Measurements from ENCODE around the gene SRSF12. TPM values are rescaled to one million over a fixed set of nuclear protein-coding genes. Genes with fewer than 3 reads are reported as not detected.

Gene SRSF12
- total and polyA plus RNA-seq, 2 donors (not counting 1 experiment from before 2014, with no cell fraction given), result 0.10 to 0.33 TPM

GRCh38 chr6:89081129-89081422 lies 36.8 kb downstream of the SRSF12 start:
- H3K4me1 ChIP-seq (ENCODE audit: control insufficient read depth, extremely low read depth, insufficient read depth, low read length), result no peaks in the 10 kb centered on the region
- peak overlapping the region; percentile 40 for H3K4me2 ChIP-seq (ENCODE audit: extremely low read depth, insufficient read depth, low read length)
- peak overlapping the region; percentile 74 to 98 (median 90) for H3K4me3 ChIP-seq (replicated peaks in 1 of 4; ENCODE audit: control extremely low read depth in 1 of 4, insufficient read depth in 1 of 4, low read depth in 3 of 4, low read length in 4 of 4)
- H3K79me2 ChIP-seq (ENCODE audit: control insufficient read depth, insufficient read depth, low read length), result peaks cover 29% of the 10 kb centered on the region
- no peaks in the 10 kb centered on the region for H4K20me1 ChIP-seq (ENCODE audit: control insufficient read depth, extremely low read depth, insufficient read depth, low read length)
- DNase-seq (ENCODE audit: low read depth in 2 of 2), result no peak
- no peak overlapping the region for H2AFZ ChIP-seq (ENCODE audit: low read length)
- TF ChIP-seq, protein P1, sequence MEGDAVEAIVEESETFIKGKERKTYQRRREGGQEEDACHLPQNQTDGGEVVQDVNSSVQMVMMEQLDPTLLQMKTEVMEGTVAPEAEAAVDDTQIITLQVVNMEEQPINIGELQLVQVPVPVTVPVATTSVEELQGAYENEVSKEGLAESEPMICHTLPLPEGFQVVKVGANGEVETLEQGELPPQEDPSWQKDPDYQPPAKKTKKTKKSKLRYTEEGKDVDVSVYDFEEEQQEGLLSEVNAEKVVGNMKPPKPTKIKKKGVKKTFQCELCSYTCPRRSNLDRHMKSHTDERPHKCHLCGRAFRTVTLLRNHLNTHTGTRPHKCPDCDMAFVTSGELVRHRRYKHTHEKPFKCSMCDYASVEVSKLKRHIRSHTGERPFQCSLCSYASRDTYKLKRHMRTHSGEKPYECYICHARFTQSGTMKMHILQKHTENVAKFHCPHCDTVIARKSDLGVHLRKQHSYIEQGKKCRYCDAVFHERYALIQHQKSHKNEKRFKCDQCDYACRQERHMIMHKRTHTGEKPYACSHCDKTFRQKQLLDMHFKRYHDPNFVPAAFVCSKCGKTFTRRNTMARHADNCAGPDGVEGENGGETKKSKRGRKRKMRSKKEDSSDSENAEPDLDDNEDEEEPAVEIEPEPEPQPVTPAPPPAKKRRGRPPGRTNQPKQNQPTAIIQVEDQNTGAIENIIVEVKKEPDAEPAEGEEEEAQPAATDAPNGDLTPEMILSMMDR (conservative IDR thresholded peaks at IDR 0.05 in 1 of 2, IDR thresholded peaks at IDR 0.05 in 1 of 2; ENCODE audit: low read depth in 1 of 2, low read length in 2 of 2), result no peak
- no peak for TF ChIP-seq EZH2 (IDR thresholded peaks at IDR 0.05; ENCODE audit: low read length, missing control alignments)
- H3K9ac ChIP-seq (ENCODE audit: insufficient read depth, low read length), result peak overlapping the region; percentile 98
- no peaks in the 10 kb centered on the region for H3K27me3 ChIP-seq (ENCODE audit: control insufficient read depth, insufficient read depth, low read length)
- H3K27ac ChIP-seq (ENCODE audit: insufficient read depth, low read length), result peak overlapping the region; percentile 97
- H3K36me3 ChIP-seq (ENCODE audit: control insufficient read depth, insufficient read depth, low read length), result no peaks in the 10 kb centered on the region
- no peaks in the 10 kb centered on the region for H3K9me3 ChIP-seq (ENCODE audit: control insufficient read depth, insufficient read depth, low read depth, low read length)

DNA sequence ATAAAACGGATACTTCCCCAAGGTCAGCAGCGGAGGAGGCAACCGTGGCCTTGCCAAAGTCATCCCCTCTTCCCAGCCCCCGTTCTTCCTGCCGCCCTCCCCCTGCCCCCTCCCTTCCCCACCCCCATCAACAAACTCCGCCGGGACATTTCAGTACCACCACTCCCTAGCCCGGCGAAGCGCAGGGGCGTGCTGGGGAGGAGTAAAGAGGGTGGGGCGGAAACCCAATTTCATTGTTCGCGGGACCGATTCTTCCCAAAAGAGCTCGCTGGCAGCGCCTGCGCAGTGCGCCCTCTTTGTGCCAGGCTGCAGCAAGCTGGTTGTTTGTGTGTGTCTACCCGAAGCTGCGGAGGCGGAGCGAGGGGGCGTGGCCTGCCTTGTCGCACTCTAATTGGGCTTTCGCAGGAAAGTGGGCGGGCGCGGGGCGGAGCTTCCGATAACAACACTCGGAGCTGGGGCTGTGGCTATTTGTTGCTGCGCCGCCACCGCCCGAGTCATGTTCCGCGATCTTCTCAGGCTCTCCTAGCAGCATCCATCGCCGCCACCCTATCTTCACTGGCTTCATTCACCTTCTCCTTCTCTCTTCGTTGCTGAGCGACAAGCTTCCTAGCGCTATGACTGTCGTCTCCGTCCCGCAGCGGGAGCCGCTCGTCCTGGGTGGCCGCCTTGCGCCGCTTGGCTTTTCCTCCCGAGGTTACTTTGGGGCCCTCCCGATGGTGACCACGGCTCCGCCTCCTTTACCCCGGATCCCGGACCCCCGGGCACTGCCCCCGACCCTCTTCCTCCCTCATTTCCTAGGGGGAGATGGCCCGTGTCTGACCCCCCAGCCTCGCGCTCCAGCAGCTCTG lies 37.4 kb downstream of the SRSF12 start, which contains the start of gene PNRC1:
Gene PNRC1 (plus strand): TSS at position 471 of the 848 bp plus-strand sequence. CDS start 144 bp downstream, at position 615.
- H3K4me1 ChIP-seq (ENCODE audit: control insufficient read depth, extremely low read depth, insufficient read depth, low read length), result no peaks in the 10 kb centered on the region
- H3K27me3 ChIP-seq (ENCODE audit: control insufficient read depth, insufficient read depth, low read length), result no peaks in the 10 kb centered on the region
- peak within 1 kb of the TSS; percentile 81 for H2AFZ ChIP-seq (ENCODE audit: low read length)
- no peaks in the 10 kb centered on the region for H3K36me3 ChIP-seq (ENCODE audit: control insufficient read depth, insufficient read depth, low read length)
- H3K9me3 ChIP-seq (ENCODE audit: control insufficient read depth, insufficient read depth, low read depth, low read length), result no peaks in the 10 kb centered on the region
- peak within 1 kb of the TSS; percentile 74 to 98 (median 90) for H3K4me3 ChIP-seq (replicated peaks in 1 of 4; ENCODE audit: control extremely low read depth in 1 of 4, insufficient read depth in 1 of 4, low read depth in 3 of 4, low read length in 4 of 4)
- no peaks in the 10 kb centered on the region for H4K20me1 ChIP-seq (ENCODE audit: control insufficient read depth, extremely low read depth, insufficient read depth, low read length)
- DNase-seq (ENCODE audit: low read depth in 2 of 2), result peak; percentile 98 to 100
- TF ChIP-seq, protein P1 (conservative IDR thresholded peaks at IDR 0.05 in 1 of 2, IDR thresholded peaks at IDR 0.05 in 1 of 2; ENCODE audit: low read depth in 1 of 2, low read length in 2 of 2), result no peak
- TF ChIP-seq EZH2 (IDR thresholded peaks at IDR 0.05; ENCODE audit: low read length, missing control alignments), result no peak
- peaks cover 29% of the 10 kb centered on the region for H3K79me2 ChIP-seq (ENCODE audit: control insufficient read depth, insufficient read depth, low read length)
- peak within 1 kb of the TSS; percentile 98 for H3K9ac ChIP-seq (ENCODE audit: insufficient read depth, low read length)
- H3K4me2 ChIP-seq (ENCODE audit: extremely low read depth, insufficient read depth, low read length), result peak within 1 kb of the TSS; percentile 87
- H3K27ac ChIP-seq (ENCODE audit: insufficient read depth, low read length), result peak within 1 kb of the TSS; percentile 97

DNA sequence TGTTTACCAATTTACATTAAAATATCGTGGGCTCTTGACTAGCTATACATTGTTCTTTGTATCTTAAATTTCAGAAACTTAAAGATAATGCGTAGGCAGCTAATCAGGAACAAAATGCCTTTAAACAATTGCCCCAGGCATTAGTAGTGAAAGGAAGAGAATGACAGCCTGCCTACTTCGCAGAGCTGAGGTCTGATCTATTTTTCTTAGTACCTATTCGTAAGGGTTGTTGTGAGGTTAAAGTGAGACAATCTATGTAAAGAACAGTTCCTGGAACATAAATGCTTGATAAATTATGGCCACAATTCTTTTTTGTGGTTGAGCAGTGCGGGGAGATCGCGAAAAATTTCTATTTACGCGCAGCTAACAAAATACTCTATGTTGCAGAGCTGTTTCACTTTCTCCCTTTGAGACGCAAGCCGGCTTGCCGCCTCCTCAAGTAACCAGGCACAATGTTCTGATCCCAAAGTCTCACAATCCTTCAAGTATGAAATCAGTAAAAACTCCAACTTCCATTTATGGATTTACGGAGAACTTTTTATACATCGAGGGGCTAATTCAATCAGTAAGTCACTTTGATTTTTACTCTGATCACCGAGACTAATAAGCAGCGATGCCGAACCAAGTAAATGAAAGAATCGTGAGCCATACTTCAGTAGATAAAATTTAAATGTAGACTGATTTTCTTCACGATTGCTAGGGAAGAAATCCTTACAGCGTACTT lies 38.2 kb downstream of the SRSF12 start:
- Histone ChIP-seq H3K4me1 (ENCODE audit: control insufficient read depth, extremely low read depth, insufficient read depth, low read length) (no peaks in the 10 kb centered on the region), H3K27me3 (ENCODE audit: control insufficient read depth, insufficient read depth, low read length) (no peaks in the 10 kb centered on the region), H4K20me1 (ENCODE audit: control insufficient read depth, extremely low read depth, insufficient read depth, low read length) (no peaks in the 10 kb centered on the region), H2AFZ (ENCODE audit: low read length) (peak overlapping the region; percentile 81), H3K9me3 (ENCODE audit: control insufficient read depth, insufficient read depth, low read depth, low read length) (no peaks in the 10 kb centered on the region), H3K27ac (ENCODE audit: insufficient read depth, low read length) (peak overlapping the region; percentile 97), H3K4me3 (replicated peaks in 1 of 4; ENCODE audit: control extremely low read depth in 1 of 4, insufficient read depth in 1 of 4, low read depth in 3 of 4, low read length in 4 of 4) (peak overlapping the region; percentile 66 to 98 (median 74)), H3K36me3 (ENCODE audit: control insufficient read depth, insufficient read depth, low read length) (no peaks in the 10 kb centered on the region), H3K9ac (ENCODE audit: insufficient read depth, low read length) (peak overlapping the region; percentile 61), H3K4me2 (ENCODE audit: extremely low read depth, insufficient read depth, low read length) (peak overlapping the region; percentile 87), H3K79me2 (ENCODE audit: control insufficient read depth, insufficient read depth, low read length) (peaks cover 28% of the 10 kb centered on the region)
- TF ChIP-seq, protein P1 (conservative IDR thresholded peaks at IDR 0.05 in 1 of 2, IDR thresholded peaks at IDR 0.05 in 1 of 2; ENCODE audit: low read depth in 1 of 2, low read length in 2 of 2), result no peak
- TF ChIP-seq EZH2 (IDR thresholded peaks at IDR 0.05; ENCODE audit: low read length, missing control alignments), result no peak
- DNase-seq (ENCODE audit: low read depth in 2 of 2), result peak; percentile 70 to 85

Data from fibroblast of lung (primary cell).